ENCODE measurements around the gene WNK1.

DNA sequence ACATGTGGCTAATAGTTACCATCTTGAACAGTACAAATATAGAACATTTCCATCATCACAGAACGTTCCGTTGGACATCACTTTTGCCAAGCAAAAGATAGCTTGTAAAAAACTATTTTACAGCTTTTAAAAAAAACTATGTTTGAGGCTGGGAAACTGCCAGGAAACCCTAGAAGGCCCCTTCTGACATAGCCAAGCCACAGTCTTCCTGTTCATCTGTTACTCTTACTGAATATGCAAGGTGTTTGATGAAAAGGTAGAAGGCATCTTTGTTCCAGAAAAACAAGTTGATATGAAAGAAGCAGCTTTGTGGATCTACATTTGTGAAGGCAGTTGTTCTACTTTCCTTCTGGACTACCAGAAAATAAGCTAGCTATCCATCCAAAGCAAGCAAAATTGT is 23.6 kb upstream of the WNK1 start:
- TF ChIP-seq POLR2A (IDR thresholded peaks at IDR 0.05) (no peak), CTCF (IDR thresholded peaks at IDR 0.05) (no peak)

Data from adrenal gland (tissue), 5 donors.